GM21526 (cell line): ENCODE results near the gene CDKAL1.

Source experiments
- ATAC-seq: cut with Tn5 transposase; IDR thresholded peaks from one replicate; pipeline ENCODE4 v1.9.1; 2021; ENCODE audit warnings: moderate library complexity; ENCODE audit not compliant: unreplicated experiment, low FRiP score

The CDKAL1 gene

GRCh38 chr6:21208081-21208795 lies 674.0 kb downstream of the CDKAL1 start:
- no peak for ATAC-seq

GRCh38 chr6:21208796-21209186 lies 674.5 kb downstream of the CDKAL1 start:
- ATAC-seq: no peak

DNA sequence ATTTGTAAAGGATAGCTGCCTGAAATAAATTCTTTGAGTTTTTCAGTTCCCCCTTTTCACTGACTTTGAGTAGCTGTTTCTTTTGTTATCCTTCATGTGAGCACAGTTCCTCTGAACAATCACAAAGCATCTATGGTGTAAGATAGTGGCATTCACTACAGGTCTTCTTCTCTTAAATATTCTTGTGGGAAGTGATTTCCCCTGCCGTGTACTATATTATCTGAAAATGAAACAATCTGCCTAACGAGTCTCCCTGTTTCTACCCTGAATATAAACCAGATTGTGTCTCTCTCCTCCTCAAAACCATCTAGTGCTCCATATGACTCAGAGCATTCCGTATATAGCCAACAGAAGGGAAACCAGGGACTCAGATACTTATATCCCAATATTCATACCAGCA lies 679.2 kb downstream of the CDKAL1 start:
- ATAC-seq: peak; percentile 65

DNA sequence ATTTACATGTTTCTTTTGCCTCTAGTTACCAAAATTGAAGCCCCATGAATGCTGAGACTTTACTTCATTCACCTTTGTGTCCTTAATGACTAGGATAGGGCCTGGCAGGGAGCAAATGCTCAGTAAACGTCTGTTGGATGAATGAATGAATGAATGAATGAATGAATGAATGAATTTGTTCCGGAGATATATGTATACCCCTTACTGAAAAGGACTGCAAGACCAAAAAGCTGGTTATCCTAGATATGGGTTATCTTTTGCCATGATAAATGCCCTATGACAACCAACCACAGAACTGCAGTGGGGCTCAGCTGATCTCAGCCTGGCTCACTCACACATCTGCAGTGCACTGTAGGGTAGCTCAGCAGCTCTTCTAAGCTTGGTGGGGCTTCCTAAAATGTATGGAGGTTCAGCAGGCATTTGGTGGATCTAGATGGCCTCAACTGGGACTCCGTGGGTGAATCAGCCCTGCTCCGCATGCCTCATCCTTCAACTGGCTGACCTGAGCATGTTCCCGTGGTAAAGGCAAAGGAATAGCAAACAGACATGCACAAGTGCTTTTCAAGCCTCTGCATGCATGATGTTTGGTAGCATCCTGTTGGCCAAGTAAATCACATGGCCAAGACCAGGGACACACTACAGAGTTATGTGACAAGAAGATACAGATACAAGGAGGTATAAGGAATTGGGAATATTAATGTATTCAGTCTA lies 680.6 kb downstream of the CDKAL1 start:
- no peak for ATAC-seq

- no peak for ATAC-seq
These were observed 685.0 kb downstream of the CDKAL1 start for GRCh38 chr6:21219241-21219640.

- ATAC-seq: no peak
These were observed 685.6 kb downstream of the CDKAL1 start for GRCh38 chr6:21219856-21220255.

GRCh38 chr6:21220271-21220987 lies 686.2 kb downstream of the CDKAL1 start:
- ATAC-seq: no peak

- no peak for ATAC-seq
These were observed 688.4 kb downstream of the CDKAL1 start for GRCh38 chr6:21222656-21223055.

DNA sequence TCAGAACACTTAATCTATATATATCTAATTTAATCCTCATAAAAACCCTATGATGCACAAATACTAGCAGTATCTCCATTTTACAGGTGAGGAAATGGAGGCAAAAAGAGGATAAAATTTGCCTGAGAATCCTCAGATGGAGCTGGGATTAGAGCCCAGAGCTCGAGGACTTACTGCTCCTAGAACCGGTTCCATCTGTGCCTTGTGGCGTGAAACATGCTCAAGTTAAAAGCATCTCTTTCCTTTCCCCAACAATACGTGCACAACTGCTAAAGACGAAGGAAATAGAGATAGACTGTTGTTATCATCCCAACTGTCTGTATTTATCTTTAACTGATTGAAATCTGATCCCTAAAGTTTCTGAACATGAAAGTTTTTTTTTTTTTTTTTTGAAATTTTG lies 691.7 kb downstream of the CDKAL1 start:
- ATAC-seq: no peak

- no peak for ATAC-seq
These were observed 693.2 kb downstream of the CDKAL1 start for GRCh38 chr6:21227486-21227885.

- ATAC-seq: no peak
These were observed 694.2 kb downstream of the CDKAL1 start for GRCh38 chr6:21228411-21228810.

DNA sequence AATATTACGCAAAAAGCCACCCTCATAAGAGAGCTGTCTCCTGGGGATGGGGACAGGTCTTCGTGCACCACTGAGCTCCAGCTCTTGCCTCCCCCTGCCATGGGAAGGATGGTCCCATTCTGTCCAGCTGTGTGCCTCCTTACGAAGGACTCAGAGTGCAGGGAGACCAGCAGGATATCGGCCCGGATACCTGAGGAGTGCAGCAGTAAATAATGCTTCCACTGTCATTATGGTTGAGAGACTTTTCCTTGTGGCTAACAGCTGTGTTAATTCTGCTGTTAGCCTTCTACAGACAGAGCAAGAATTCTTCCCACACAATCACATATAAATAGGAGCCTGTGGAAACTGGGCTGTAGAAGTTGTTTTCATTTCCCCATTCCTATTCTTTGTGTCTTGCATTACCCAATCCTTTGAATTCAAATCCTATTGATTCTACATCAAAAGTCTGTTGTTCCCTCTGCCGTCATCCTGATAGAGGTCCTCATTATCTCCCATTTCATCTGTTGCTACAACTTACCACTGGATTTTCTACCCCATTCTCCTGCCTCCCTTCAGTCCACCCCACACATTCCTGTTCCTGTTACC lies 694.7 kb downstream of the CDKAL1 start:
- no peak for ATAC-seq

DNA sequence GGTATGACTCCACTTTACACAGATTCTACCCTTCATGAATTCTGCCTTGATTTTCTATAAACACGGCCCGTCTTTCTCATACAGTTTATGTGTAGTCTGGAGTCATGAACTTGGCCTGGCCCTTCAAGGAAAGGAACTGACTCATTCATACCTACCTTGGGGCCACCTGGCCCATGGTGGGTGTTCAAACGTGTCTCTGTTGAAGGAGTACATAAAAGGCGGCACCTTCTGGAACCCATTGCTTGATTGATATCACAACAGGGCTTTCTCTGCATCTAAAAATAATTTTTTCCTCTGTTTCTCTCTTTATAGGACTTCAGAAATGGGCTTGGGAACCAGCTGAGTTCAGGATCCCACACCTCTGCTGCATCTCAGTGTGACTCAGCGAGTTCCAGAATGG lies 696.3 kb downstream of the CDKAL1 start:
- ATAC-seq: no peak

GRCh38 chr6:21235162-21235561 lies 700.9 kb downstream of the CDKAL1 start:
- ATAC-seq: no peak

GRCh38 chr6:21238208-21238607 lies 704.0 kb downstream of the CDKAL1 start:
- no peak for ATAC-seq

- ATAC-seq: no peak
These were observed 706.5 kb downstream of the CDKAL1 start for GRCh38 chr6:21240709-21241108.

GRCh38 chr6:21241231-21242130 lies 707.2 kb downstream of the CDKAL1 start:
- no peak for ATAC-seq

GRCh38 chr6:21244897-21245470 lies 710.7 kb downstream of the CDKAL1 start:
- no peak for ATAC-seq

DNA sequence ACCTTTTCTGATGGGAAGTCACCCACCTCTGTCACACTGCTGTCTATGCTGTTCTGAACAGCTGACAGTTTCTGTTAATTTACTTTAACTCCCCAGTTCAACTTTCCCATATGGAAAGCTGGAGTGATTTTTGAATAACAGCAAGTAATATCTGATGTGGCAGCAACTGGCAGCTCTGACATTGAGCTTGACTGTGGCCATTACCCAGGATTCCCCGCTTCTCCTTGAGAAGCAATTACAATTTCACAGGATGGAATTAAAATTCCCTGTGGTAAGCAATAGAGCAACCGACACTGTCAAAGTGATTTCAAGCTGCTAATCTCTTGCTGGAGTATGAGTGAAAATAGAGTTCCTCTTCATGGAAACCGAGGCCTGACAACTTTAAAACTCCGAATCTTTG lies 711.2 kb downstream of the CDKAL1 start:
- no peak for ATAC-seq

GRCh38 chr6:21246075-21246474 lies 711.8 kb downstream of the CDKAL1 start:
- ATAC-seq: no peak
